ENCODE measurements around the gene BCAR3. TPM values are rescaled to one million over a fixed set of nuclear protein-coding genes. Genes with fewer than 3 reads are reported as not detected.

Gene BCAR3
- total RNA-seq, 6 donors from 2014 or later, result 26.3 to 48.8 (median 31.9) TPM

- TF ChIP-seq POLR2AphosphoS5 (IDR thresholded peaks at IDR 0.05) (no peak), EP300 (IDR thresholded peaks at IDR 0.05) (no peak), POLR2A (IDR thresholded peaks at IDR 0.05) (no peak), CTCF (IDR thresholded peaks at IDR 0.05) (no peak)
- DNase-seq (no peak), ATAC-seq (ENCODE audit: low FRiP score in 2 of 2) (no peak)
- Histone ChIP-seq H3K27ac (no peak overlapping the region), H3K9me3 (no peaks in the 10 kb centered on the region), H3K4me1 (peaks cover 4 to 25% (median 11%) of the 10 kb centered on the region in 4 donors), H3K4me3 (no peak overlapping the region), H3K27me3 (no peaks in the 10 kb centered on the region), H3K36me3 (no peaks in the 10 kb centered on the region)
- 94 to 95% methylated on average over 5 of the region's 5 CpGs for whole genome bisulfite sequencing, 2 donors
Observed at GRCh38 chr1:93689521-93690223, 8.0 kb upstream of the BCAR3 start.

- no peak overlapping the region for H3K4me3 ChIP-seq
- H3K36me3 ChIP-seq, result no peaks in the 10 kb centered on the region
- no peak overlapping the region for H3K27ac ChIP-seq
- ATAC-seq (ENCODE audit: low FRiP score in 2 of 2), result no peak
- 80 to 95% methylated on average over 1 to 2 of the region's 2 CpGs for WGBS, 2 donors
- H3K27me3 ChIP-seq, result no peaks in the 10 kb centered on the region
- no peak for DNase-seq
- H3K4me1 ChIP-seq, result peaks cover 4 to 10% (median 6%) of the 10 kb centered on the region in 4 donors
- TF ChIP-seq CTCF (IDR thresholded peaks at IDR 0.05) (no peak), POLR2A (IDR thresholded peaks at IDR 0.05) (no peak), EP300 (IDR thresholded peaks at IDR 0.05) (no peak), POLR2AphosphoS5 (IDR thresholded peaks at IDR 0.05) (no peak)
- no peaks in the 10 kb centered on the region for H3K9me3 ChIP-seq
Observed at GRCh38 chr1:93687542-93687941, 5.9 kb upstream of the BCAR3 start.

GRCh38 chr1:93686504-93687250, 5.0 kb upstream of the BCAR3 start:
- Histone ChIP-seq H3K4me1 (peaks cover 0 to 7% (median 3%) of the 10 kb centered on the region in 4 donors), H3K9me3 (no peaks in the 10 kb centered on the region), H3K27me3 (no peaks in the 10 kb centered on the region), H3K36me3 (no peaks in the 10 kb centered on the region), H3K27ac (no peak overlapping the region), H3K4me3 (no peak overlapping the region)
- 85 to 86% methylated on average over 3 of the region's 3 CpGs for WGBS, 2 donors
- ATAC-seq (ENCODE audit: low FRiP score in 2 of 2) (no peak), DNase-seq (no peak)
- no peak for TF ChIP-seq CTCF (IDR thresholded peaks at IDR 0.05)
- TF ChIP-seq POLR2AphosphoS5 (IDR thresholded peaks at IDR 0.05), result no peak
- no peak for TF ChIP-seq EP300 (IDR thresholded peaks at IDR 0.05)
- no peak for TF ChIP-seq POLR2A (IDR thresholded peaks at IDR 0.05)

GRCh38 chr1:93685918-93686317, 4.3 kb upstream of the BCAR3 start:
- Histone ChIP-seq H3K27me3 (no peaks in the 10 kb centered on the region), H3K27ac (no peak overlapping the region), H3K9me3 (no peaks in the 10 kb centered on the region), H3K36me3 (no peaks in the 10 kb centered on the region), H3K4me1 (peaks cover 0 to 6% (median 6%) of the 10 kb centered on the region in 4 donors), H3K4me3 (no peak overlapping the region)
- TF ChIP-seq EP300 (IDR thresholded peaks at IDR 0.05) (no peak), CTCF (IDR thresholded peaks at IDR 0.05) (no peak), POLR2AphosphoS5 (IDR thresholded peaks at IDR 0.05) (no peak), POLR2A (IDR thresholded peaks at IDR 0.05) (no peak)
- DNase-seq (no peak), ATAC-seq (ENCODE audit: low FRiP score in 2 of 2) (no peak)
- WGBS, 2 donors, result 85 to 88% methylated on average over 1 of the region's 1 CpG
